ENCODE data around the gene SERPING1.
"Not testable (repeated sequence)": the region's sequence is repeated elsewhere in the genome, so short reads cannot be mapped to it uniquely, and the experiment has no call there.

The SERPING1 gene

DNA sequence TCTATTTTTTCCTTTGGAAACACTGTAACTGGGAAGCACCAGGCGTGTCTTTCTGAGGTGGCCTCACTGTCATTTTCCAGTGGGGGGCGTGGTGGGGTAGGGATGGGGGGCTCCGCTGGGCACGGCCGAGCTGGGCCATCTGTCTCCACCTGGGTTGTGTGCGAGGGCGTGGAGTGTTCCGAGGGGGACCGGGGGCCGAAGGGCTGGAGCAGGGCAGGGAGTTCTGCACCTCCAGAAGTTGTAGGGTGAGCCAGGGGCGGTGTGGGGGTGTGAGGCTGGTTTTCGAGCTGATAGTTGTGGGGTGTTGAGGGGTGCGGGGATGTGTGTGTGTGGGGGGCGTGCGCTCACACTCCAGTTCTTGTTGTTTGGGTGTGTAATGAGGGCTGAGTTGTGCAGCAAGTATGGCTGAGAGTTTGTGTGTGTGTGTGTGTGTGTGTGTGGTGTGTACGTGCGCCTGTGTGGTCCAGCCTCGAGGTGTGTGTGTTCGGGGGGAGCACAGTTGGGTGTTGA is 41.4 kb downstream of the SERPING1 start:
- no peak for DNase-seq

DNA sequence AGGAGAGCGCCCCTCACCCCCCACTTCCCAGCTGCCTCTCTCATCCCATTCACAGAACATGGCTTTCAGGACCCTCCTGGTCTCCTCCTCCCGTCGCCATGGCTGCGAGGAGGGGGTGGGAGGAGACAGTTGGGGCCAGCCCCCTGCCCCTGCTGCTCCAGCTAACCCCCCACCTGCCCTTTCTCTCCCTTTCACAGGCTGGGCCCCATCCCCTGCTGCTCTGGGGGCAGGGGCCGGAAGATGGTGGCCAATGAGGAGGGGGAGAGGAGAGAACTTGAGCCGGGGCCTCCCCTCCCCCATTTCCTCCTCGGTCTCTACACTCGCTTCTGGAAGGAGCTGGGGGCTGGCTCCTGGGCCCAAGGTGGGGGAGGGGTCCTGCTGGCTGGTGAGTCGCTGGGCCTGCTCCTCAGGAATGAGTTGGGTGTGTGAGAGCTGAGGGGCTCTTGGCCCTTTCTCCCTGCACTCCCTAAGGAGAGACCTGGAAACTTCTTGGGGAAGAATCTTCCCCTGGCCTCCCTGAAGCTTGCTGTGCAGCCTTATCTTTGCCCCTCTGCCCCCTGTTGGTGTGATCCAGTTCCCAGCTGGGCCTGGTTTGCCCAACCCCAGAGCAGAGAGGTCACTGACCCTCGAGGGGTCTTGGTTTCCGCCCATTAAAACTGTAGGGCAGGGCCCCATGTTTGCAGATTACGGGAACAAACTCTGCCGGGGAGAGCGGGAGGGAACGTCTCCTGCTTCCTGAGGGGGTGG is 42.0 kb downstream of the SERPING1 start:
- no peak for DNase-seq

DNA sequence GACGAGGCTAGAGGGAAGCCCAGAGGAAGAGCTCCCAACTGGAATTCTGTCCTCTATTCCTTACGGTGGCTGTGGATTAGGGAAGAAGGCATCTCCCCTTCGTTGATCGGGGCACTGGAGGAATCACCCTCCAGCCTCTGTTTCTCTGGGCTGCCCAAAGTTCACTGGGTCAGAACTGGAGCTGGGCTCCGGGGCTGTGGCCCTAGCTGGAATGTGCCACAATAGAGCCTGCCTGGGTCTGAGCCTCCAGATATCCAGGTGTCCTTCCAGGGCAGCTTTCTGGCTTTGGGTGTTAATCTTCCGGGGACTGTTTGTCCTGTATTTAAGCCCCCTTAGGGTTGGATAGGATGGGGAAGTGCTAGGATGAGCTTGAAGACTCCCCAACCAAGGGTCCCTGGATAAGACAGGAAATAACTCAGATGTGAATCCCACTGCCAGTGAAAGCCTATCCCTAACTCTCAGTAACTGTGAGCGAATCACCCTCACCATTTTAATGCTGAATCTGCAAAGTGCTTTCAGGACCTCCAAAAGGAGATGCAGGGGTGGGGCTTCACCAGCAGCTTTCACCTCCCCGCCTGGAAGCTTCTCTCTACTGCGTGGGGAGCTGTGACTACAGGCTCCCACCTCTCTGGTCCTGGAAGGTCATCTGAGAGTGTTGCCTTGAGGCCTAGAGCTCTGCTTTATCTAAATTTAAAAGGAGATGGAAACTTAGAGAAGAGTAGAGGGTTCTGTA is 42.7 kb downstream of the SERPING1 start:
- no peak for DNase-seq

DNA sequence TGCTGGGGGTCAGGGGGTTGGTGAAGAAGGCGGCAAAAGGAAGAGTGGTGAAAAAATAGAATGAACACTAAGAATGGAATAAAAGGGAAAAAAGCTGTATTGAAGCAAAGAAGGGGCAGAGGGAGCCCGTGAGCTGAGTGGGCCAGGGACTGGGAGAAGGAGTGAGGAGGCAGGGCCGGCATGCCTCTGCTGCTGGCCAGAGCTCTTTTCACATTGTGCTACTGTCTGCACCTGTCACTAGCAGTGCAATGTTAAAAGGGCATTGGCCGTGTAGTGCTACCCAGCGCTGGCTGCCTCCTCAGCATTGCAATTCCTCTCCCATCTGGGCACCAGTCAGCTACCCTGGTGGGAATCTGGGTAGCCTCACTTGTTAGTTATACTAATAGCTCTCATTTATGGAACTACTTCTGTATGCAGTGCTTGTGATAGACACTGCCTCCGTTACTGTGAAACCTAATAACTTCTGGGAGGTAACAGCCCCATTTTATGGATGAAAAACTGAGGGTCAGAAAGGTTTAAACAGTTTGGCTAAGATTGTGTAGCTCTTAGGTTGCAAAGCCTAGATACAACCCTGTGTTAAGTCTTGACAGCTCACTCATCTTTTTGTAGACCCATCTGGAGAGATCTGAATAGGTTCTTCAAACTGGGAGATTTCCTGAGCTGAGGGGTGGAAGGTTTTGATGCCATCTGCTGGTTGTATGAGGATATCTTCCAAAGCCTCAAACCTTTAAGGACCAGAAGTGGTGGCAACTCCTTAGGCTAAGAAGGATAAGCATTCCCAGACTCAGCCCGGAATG is 43.7 kb downstream of the SERPING1 start:
- DNase-seq = peak; percentile 24

DNA sequence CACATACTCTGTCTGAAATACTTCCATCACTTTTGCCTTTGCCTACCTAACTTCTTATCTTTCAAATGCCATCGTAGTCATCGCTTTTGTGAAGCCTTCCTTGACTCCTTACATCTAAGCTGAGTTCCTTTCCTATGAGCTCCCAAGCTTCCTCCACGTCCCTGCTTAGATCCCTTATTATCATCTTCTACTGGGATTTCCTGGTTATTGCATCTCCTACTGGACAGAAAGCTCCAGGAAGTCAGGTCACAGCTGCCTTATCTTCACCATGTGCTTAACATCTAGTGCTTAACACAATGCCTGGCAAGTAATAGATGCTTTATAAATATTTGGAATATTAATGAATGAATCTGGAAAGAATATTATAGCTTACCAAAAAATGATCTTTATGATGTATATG is 46.3 kb downstream of the SERPING1 start:
- no peak for DNase-seq

DNA sequence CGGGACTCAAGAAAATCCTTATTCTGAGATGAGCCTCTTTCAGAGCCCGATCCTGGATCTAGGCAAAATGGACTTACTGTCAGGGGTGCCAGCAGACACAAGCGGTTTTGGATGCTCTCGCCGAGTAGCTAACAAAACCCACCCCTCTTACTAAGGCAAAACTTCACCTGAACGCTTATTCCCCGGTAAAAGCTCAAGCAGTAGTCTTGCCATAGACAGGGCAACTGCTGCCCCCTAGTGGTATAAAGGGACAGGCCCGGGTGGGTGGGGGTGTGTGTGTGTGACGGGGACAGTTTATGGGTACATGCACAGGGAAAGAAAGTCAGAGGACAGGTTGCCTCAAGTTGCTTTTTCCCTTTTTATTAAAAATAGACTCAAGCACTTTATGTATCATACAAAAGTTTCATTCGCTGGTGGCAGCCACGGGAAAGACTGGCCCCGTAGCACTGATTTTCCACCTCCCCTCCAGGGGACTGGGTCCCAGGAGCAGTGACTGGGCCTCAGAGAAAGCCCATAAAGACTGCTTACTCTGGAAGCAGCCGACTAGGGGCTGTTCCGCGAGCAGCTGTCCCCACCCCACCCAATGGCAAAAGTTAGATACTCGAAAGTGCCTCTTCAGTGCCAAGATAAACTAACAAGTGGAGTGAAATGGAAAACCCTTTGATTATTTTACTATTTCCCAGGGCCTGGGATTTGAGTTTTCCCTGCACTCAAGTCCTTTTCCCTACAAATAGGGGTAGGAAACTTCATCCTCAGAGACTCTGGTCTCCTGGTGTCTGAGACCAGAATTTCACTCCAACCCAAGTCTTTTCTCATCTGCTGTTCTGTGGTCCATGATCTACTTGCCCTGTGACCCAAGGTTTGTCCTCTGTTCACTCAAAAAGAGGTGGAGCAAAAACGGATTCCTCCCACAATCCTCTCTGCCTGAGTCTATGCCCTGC is 47.5 kb downstream of the SERPING1 start:
- DNase-seq = peak; percentile 75

DNA sequence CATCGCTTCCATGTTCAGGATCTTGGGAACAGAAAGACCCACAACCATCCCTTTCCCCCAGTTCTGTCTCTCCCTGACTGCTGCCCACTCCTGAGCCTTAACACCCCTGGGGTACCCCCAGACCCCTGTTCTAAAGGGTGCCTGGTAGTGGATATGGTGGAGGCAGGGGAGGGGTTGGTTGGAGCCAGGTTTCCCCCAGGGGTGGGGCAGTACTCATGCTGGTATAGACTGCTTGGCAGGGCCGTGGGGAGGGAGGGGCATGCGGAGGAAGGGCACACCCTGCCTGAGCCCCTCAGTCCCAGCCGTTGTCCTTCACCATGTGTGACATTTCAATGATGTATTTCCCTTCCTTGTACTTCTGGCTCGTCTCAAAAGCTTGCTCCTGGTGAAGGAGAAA is 48.2 kb downstream of the SERPING1 start:
- no peak for DNase-seq

DNA sequence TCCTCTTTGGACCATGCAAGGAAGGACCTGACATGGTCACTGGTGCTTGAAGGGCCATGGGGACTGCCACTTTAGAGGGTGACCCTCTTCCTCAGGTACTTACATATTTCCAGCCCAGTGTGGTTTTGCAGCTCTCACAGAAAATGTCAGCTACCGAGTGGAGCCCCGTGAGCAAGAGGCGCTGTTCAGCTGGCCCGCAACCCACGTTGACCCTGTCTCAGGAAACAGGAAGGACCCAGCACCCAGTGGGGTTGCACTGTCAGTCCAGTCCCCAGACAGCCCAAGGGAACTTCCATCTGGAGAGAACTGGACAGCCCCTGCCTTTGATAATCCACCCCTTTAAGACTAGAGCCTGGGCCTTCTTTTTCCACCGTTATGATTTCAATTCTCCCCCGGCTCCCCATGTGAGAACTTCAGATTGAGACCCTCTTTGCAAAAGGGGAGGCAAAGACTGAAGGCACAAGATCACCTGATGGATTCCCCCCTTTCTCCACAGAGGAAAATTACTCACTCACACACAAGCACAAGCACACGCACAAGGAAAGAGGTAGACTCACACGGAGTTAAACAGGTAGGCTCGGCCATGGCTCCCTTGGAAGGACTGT is 48.8 kb downstream of the SERPING1 start:
- no peak for DNase-seq

DNA sequence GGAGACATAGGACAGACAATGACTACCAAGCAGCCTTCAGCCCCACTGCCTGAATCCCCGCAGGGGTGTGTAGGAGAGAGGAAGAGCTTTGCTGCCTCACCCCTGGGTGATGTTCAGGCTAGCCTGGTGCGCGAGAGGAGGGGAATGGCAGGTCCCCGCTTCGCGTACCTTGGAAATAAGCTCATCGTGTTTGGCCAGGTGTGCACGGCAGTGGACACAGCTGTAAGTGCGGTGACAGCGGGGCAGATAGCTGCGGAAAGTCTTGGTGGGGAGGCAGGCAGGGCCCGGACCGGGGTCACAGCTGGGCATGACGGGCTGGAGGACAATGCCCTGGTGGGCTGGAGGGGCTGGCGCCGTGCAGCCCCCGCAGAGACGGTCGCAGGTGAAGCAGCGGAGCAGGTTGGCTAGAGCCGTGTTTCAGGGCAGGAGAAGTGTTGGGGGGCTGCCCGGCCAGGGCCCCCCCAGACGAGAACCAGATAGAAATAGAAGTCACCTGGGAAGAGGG is 49.4 kb downstream of the SERPING1 start:
- peak; percentile 37 for DNase-seq

DNA sequence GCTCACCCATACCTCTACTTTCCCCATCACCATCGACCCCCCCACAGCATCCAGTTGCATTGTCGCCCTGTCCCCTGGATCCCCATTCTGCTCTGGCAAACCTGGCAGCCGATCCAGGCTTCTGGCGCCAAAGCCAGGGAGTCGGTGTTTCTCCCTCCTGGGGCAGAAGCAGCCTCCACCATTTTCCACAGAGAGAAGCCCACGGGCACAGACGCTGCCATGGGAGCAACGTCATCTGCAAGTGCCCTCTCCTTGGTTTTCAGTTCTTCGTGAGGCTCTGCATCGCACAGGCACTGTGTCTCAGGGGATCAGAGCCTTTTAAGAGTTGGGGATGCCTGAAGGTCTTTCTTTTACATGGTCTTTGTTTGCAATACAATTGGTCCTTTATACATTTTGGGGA is 49.9 kb downstream of the SERPING1 start:
- DNase-seq = peak; percentile 21

DNA sequence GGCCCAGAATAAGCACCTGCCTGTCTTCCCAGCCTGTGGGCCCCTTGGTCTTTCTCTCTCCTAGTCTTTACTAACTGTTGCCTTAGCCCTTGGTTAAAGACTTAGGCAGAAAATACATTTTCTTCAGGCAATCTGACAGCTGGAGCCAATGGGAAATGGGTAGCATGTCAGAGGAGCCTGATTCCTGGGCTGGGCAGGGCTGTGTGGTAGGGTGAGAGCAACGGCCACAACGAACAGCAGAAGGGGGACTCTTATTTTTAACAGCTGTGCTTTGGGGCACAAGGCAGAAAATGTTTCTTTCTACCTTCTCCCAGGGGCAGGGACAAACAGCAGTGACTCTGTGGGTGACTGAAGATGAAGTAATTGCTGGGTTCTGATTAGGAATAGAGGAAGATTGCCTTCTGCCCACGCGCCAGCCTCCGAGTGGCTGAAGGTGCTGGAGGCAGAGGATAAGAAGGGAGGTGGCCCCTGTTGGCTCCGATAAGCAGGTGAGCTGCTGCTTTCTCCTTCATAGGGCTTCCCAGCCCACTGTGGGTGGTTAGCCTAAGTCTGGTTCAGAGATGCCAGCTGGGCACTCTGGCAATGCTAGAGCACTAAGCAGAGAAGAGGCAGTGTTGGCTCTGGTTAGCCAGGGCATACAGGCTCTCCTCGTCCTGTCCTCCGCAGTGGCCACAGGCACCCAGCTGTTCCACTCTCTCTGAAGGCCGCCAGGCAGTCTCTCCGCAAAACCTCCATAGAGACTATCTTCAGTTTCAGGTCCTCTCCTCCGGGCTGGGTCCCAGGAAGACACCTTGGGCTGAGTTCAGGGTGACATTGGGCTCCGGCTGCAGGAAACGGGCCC is 50.7 kb downstream of the SERPING1 start:
- no peak for DNase-seq

DNA sequence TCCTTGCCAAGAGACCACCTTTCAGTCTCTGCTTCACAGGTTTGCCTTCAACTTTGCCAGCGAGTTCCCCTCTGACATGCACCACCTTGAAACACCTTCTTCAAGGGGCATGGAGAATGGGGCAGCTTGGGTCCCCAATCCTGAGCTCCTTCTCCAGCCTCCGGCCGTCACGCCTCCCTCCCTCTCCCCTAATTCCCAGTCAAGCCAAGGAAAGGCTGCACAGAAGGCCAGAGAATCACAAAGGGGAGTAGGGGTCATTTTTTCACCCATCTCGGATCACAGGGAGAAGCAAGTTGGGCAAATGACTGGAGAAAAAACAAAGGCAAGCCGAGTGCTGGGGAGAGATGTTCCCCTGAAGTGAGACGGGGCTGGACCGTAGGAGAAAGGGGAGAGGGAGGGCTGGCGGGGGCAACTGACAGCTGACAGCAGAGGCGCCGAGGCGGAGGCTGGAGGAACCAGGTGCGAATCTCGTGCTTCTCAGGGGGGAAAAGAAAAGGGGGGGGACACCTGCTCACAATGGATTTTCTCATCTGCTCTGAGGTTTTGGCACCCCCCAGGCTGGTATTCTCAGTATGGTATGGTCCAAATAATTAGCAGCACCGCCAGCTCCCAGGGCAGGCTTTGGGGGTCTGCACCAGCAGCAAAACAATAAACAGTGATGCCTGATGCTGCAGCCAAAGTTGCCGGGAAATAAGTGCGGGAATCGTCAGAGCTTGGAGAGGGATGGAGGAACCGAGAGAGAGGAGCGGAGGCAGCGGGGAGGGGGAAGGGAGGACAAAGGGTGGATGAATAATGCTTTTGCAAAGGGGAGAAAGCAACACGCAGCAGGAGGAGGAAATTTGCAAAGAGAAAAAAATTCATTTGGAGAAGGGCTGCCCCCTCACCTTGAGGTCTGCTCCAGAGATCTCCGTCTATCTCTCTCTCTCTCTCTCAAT is 51.6 kb downstream of the SERPING1 start:
- peak; percentile 24 for DNase-seq

DNA sequence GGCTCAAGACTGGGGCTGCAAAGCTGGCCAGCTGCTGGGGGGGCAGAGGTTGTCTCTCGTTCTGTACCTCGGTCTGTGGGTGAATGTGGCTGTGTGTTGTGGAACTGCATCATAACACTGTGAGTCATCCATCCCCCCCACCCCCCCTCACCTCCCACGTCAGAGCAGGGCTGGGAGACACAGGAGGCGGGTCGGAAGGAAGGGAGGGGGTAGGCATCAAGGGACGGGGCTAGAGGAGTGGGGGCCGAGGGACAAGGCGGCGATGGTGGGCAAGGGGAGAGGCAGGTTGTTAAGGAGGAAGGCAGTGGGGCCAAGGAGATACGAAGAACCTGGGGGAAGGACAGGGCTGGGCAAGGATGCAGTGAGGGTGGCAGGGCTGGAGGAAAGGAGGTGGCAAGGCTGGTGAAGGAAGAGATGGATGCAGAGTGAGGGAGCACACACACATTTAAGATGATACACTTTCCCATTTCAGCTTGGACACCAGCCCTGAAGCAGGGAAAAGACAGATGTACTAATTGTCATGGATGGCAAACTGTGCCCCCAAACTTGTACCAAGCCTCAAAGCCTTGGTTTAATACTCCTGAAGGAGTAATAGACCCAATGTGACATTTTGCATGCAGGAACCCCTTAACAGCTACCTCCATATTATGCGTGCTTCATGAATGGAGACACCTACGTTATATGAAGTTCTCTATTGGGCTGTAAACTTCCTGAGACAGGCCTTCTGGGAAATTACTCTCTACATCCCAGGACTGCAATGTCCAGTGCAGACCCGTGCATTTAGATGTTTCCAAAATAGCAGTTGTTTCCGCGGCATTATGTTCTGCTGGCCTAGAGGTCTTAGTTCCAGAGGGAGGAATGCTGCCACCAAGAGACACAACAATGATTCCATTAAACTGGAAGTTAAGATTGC is 52.6 kb downstream of the SERPING1 start, which contains the start of gene YPEL4:
Gene YPEL4, minus strand, starts transcription at position 87 of the 913 bp plus-strand sequence. CDS start 2,805 bp downstream, outside the sequence.
- DNase-seq = peak; percentile 35

DNA sequence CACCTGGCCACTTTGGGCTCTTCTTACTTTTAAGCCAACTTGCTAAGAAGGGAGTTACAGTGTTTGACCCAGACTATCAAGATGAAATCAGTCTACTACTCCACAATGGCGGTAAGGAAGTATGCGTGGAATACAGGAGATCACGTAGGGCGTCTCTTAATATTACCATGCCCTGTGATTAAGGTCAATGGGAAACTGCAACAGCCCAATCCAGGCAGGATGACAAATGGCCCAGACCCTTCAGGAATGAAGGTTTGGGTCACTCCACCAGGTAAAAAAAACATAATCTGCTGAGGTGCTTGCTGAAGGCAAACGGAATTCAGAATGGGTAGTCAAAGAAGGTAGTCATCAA is 53.2 kb downstream of the SERPING1 start:
- DNase-seq = no peak

DNA sequence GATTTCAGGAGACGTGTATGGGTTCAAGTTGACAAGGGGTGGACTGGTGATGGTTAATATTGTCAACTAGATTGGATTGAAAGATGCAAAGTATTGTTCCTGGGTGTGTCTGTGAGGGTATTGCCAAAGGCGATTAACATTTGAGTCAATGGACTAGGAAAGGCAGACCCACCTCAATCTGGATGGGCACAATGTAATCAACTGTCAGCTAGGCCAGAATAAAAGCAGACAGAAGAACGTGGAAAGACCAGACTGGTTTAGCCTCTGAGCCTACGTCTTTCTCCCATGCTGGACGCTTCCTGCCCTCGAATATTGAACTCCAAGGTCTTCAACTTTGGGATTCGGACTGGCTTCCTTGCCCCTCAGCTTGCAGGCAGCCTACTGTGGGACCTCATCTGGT is 53.9 kb downstream of the SERPING1 start:
- DNase-seq = no peak

DNA sequence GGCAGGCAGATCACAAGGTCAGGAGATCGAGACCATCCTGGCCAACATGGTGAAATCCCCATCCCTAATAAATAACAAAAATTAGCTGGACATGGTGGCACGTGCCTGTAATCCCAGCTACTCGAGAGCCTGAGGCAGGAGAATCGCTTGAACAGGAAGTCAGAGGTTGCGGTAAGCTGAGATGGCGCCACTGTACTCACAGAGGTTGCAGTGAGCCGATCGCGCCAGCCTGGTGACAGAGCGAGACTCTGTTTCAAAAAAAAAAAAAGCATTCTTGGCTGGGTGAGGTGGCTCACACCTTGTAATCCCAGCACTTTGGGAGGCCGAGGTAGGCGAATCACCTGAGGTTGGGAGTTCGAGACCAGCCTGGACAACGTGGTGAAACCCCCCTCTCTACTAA is 54.7 kb downstream of the SERPING1 start:
- DNase-seq = not testable (repeated sequence)

DNA sequence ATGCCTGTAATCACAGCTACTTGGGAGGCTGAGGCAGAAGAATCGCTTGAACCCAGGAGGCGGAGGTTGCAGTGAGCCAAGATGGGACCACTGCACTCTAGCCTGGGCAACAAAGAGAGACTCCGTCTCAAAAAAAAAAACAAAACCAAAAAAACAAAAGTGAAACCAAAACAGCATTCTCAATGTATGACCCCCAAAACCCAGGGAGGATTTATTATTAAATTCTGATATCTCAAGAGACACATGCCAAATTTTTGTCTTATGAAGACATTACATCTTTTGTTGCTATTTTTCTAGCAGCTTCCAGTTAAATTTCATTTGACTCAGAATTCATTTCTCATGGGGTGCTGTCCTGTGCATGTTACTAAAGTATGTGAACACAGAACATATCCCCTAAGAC is 55.2 kb downstream of the SERPING1 start:
- DNase-seq = no peak

DNA sequence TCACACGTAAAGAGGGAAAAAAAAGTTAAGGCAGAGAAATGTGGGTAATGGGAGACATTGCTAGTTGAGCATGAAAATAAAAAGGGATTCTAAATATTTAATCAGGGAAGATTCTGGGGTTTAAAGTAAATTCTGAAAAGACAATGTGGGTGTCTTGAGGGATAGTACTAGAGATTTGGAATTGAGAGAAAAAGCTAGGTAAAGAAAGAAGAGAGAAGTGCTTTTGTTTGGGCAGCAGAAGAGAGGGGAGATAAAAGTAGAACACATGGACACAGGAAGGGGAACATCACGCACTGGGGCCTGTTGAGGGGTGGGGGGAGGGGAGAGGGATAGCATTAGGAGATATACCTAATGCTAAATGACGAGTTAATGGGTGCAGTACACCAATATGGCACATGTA is 55.7 kb downstream of the SERPING1 start:
- DNase-seq = no peak

DNA sequence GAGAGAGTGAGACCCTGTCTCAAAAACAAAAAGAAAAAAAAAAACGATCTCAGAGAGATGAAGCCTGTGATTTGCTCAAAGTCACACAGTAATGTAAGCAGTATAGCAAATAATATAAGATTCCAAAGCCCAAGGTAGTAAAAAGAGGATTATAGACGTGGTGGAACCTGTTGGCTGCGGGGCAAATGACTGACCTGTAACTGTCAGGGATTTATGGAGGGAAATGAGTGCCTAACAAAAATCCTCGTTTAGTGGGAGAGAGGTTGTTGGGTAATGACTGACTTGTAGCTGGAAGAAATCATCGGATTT is 59.4 kb downstream of the SERPING1 start:
- DNase-seq = no peak

Data from NCI-H1105 (cell line).